HepG2 (cell line): ENCODE data around the gene USP14. TPM values are rescaled to one million over a fixed set of nuclear protein-coding genes. Genes with fewer than 3 reads are reported as not detected.
A peak's percentile ranks its signal among the peaks of the same experiment; 100 is the strongest.

Experiments
- AKNA ChIP-seq: sonication (generic); formaldehyde crosslinking; IDR thresholded peaks from 2 replicates; pipeline ENCODE4 v1.4.0; 2020; ENCODE audit warnings: missing genetic modification reagents, borderline replicate concordance
- ATRX ChIP-seq: sonication (generic); formaldehyde crosslinking; IDR thresholded peaks from 2 replicates; pipeline ENCODE4 v1.4.0; 2020; ENCODE audit warnings: missing genetic modification reagents, borderline replicate concordance
- DR1 ChIP-seq: sonication (generic); formaldehyde crosslinking; IDR thresholded peaks from 2 replicates; pipeline ENCODE4 v1.8.0; 2021; ENCODE audit warnings: mild to moderate bottlenecking, missing genetic modification reagents, inconsistent platforms
- E2F5 ChIP-seq: sonication (generic); formaldehyde crosslinking; conservative IDR thresholded peaks from 2 replicates; pipeline ENCODE4 v1.4.0; 2020; ENCODE audit warnings: missing genetic modification reagents
- GMEB2 ChIP-seq: IDR thresholded peaks from 2 replicates; pipeline ENCODE4 v1.6.1; 2016; ENCODE audit warnings: missing biosample characterization, missing genetic modification reagents, low read depth
- HINFP ChIP-seq: sonication (generic); formaldehyde crosslinking; IDR thresholded peaks from 2 replicates; pipeline ENCODE4 v1.4.0; 2020; ENCODE audit warnings: low read depth, mild to moderate bottlenecking, missing genetic modification reagents
- MBD4 ChIP-seq: IDR thresholded peaks from 2 replicates; pipeline ENCODE4 v1.6.1; 2012; ENCODE audit warnings: low read length, inconsistent platforms, borderline replicate concordance
- MLX ChIP-seq: IDR thresholded peaks from 2 replicates; pipeline ENCODE4 v1.6.1; 2016
- NFE2L2 ChIP-seq: fragments of 150-350 bp; IDR thresholded peaks from 2 replicates; pipeline ENCODE4 v1.6.1; 2014; ENCODE audit warnings: low read length
- RFX3 ChIP-seq: IDR thresholded peaks from 2 replicates; pipeline ENCODE4 v1.6.1; 2016; ENCODE audit warnings: missing biosample characterization, missing genetic modification reagents
- STAG1 ChIP-seq: sonication (generic); formaldehyde crosslinking; IDR thresholded peaks from 2 replicates; pipeline ENCODE4 v1.4.0; 2020; ENCODE audit warnings: missing genetic modification reagents
- ZKSCAN5 ChIP-seq: sonication (generic); formaldehyde crosslinking; IDR thresholded peaks from 2 replicates; pipeline ENCODE4 v1.5.1; 2020; ENCODE audit warnings: mild to moderate bottlenecking, missing genetic modification reagents
- ZNF253 ChIP-seq: sonication (generic); formaldehyde crosslinking; IDR thresholded peaks from 2 replicates; pipeline ENCODE4 v1.8.0; 2022; ENCODE audit warnings: mild to moderate bottlenecking, missing genetic modification reagents, borderline replicate concordance
- ZNF710 ChIP-seq: sonication (generic); formaldehyde crosslinking; IDR thresholded peaks from 2 replicates; pipeline ENCODE4 v1.5.0; 2020; ENCODE audit warnings: mild to moderate bottlenecking, missing genetic modification reagents, borderline replicate concordance
- ZNF816 ChIP-seq: sonication (generic); formaldehyde crosslinking; IDR thresholded peaks from 2 replicates; pipeline ENCODE4 v1.8.0; 2022; ENCODE audit warnings: missing genetic modification reagents, mild to moderate bottlenecking, borderline replicate concordance
- polyA plus RNA-seq, 8 experiments: library from polyadenylated mRNA; depleted of rRNA in 3 of 8; stranded (reverse) in 7 of 8; unstranded in 1 of 8; fragments of >200 nt; fragmentation: Illumina TruSeq in 4 of 8; extraction: Trizol in 4 of 8; gene quantifications; 2 replicates each; pipeline versions ENCODE4 v1.2.1 to v1.2.3, GENCODE V29; 2011 to 2016; ENCODE audit warnings: low read depth in 4 of 8, missing spikeins in 1 of 8, mixed read lengths in 1 of 8; ENCODE audit not compliant: insufficient read depth in 1 of 8
- total RNA-seq, 5 experiments: library from RNA; depleted of rRNA; stranded (reverse); fragments of >200 nt; fragmentation: Illumina TruSeq; extraction: Trizol; gene quantifications; 2 replicates each; pipeline ENCODE4 v1.2.3, GENCODE V29; 2016; ENCODE audit warnings: low read depth in 1 of 5

Gene USP14
- total and polyA plus RNA-seq, 2 of the 13 experiments (the other 11 are each of a cell fraction or from before 2014, with no cell fraction given), result 14.7 to 16.6 TPM

- TF ChIP-seq E2F5, result peak; percentile 53; the same call in 1 of the 2 replicates
- TF ChIP-seq DR1 (CRISPR knock-in tag), result no peak
- no peak for TF ChIP-seq ATRX
- TF ChIP-seq AKNA, result peak; percentile 85; the same call in 1 of the 2 replicates
- peak; percentile 71; the same call in 1 of the 2 replicates for TF ChIP-seq MLX (CRISPR knock-in tag)
- no peak for TF ChIP-seq MBD4
- no peak for TF ChIP-seq NFE2L2
- no peak; the same call in 1 of the 2 replicates for TF ChIP-seq STAG1 (CRISPR knock-in tag)
- TF ChIP-seq ZNF253 (CRISPR knock-in tag), result peak; percentile 97
- TF ChIP-seq ZNF710 (CRISPR knock-in tag), result peak; percentile 89
- TF ChIP-seq ZKSCAN5, result no peak
- TF ChIP-seq HINFP (CRISPR knock-in tag), result peak; percentile 94
- no peak; the same call in 1 of the 2 replicates for TF ChIP-seq ZNF816
- TF ChIP-seq RFX3 (CRISPR knock-in tag), result no peak
- TF ChIP-seq GMEB2 (CRISPR knock-in tag), result no peak
These were observed at the start of gene USP14 (continued) for GRCh38 chr18:158128-159036.
